ENCODE data around the gene MCM7. TPM values are rescaled to one million over a fixed set of nuclear protein-coding genes. Genes with fewer than 3 reads are reported as not detected.

The MCM7 gene
- total and polyA plus RNA-seq, 2 of the 13 experiments (the other 11 are each of a cell fraction or from before 2014, with no cell fraction given), result 84.5 to 214 TPM

DNA sequence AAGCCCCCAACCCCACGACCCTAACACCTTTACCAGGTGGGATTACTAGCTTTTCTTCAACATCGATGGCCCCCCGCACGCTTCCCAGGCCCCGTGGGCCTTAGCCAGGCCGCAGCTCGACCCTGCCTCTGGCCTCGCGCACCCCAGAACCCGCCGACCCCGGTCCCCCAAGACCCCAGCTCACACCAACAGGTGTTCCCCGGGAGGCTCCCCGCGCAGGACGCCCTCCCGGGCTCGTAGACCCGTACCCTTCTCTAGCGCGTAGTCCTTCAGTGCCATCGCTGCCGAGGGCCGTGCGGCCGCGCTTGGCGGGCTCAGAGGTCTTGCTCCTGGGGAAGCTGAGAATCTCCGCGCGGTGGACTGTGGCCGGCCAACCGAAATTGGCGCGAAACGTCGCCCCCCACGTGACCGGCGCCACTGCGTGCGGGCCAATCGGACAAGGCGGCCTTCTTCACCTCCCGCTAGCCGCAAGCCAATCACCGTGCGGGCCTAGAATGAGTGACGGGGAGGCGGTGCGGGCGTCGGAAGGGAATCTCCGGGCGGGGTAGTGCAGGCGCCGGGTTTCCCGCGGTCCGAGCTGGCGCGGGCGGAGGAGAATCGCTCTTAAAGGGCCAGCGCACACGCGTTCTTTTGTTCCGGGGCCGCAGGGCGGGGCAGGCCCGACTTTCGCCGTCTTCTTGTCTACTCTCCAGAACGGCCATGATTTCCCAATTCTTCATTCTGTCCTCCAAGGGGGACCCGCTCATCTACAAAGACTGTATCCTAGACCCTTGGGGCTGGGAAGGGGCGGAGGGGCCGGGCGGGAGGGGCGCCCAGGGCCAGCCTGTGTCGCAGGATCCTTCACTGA, at the start of gene MCM7, which contains the start of gene AP4M1 (continued):
- TF ChIP-seq ZNF549 (CRISPR knock-in tag; IDR thresholded peaks at IDR 0.05) (no peak), ZFP41 (CRISPR knock-in tag; IDR thresholded peaks at IDR 0.05; ENCODE audit: borderline replicate concordance) (no peak), SNAPC2 (CRISPR knock-in tag; IDR thresholded peaks at IDR 0.05) (peak; percentile 86), HDAC2 (CRISPR knock-in tag; IDR thresholded peaks at IDR 0.05) (peak; percentile 32; the same call in 1 of the 2 replicates), ZNF720 (CRISPR knock-in tag; IDR thresholded peaks at IDR 0.05) (no peak), ZBTB20 (CRISPR knock-in tag; IDR thresholded peaks at IDR 0.05; ENCODE audit: borderline replicate concordance, low read depth) (peak; percentile 40; the same call in 1 of the 2 replicates), ZNF879 (CRISPR knock-in tag; IDR thresholded peaks at IDR 0.05) (no peak), ZNF263 (CRISPR knock-in tag; IDR thresholded peaks at IDR 0.05) (no peak), ZBTB26 (CRISPR knock-in tag; IDR thresholded peaks at IDR 0.05; ENCODE audit: borderline replicate concordance) (no peak), HNRNPUL1 (IDR thresholded peaks at IDR 0.05; ENCODE audit: low read depth, low read length) (no peak), ZNF430 (CRISPR knock-in tag; IDR thresholded peaks at IDR 0.05) (no peak; the same call in 1 of the 2 replicates), ZBTB3 (CRISPR knock-in tag; IDR thresholded peaks at IDR 0.05; ENCODE audit: borderline replicate concordance, low read depth) (no peak), U2AF2 (IDR thresholded peaks at IDR 0.05; ENCODE audit: low read depth, low read length) (no peak), HNF4A (CRISPR knock-in tag; IDR thresholded peaks at IDR 0.05) (peak; percentile 27; the same call in 1 of the 2 replicates), HOXA7 (CRISPR knock-in tag; IDR thresholded peaks at IDR 0.05) (no peak), NRL (CRISPR knock-in tag; IDR thresholded peaks at IDR 0.05; ENCODE audit: borderline replicate concordance) (0 out of 2 replicates have a peak, but pooled peaks have one; percentile 64), RFXAP (CRISPR knock-in tag; IDR thresholded peaks at IDR 0.05; ENCODE audit: borderline replicate concordance) (peak; percentile 64; the same call in 1 of the 2 replicates), ZNF275 (CRISPR knock-in tag; IDR thresholded peaks at IDR 0.05; ENCODE audit: borderline replicate concordance) (no peak), ZFP91 (CRISPR knock-in tag; IDR thresholded peaks at IDR 0.05; ENCODE audit: borderline replicate concordance) (peak; percentile 100), TEAD2 (CRISPR knock-in tag; IDR thresholded peaks at IDR 0.05) (no peak)
- TF ChIP-seq, protein P1, sequence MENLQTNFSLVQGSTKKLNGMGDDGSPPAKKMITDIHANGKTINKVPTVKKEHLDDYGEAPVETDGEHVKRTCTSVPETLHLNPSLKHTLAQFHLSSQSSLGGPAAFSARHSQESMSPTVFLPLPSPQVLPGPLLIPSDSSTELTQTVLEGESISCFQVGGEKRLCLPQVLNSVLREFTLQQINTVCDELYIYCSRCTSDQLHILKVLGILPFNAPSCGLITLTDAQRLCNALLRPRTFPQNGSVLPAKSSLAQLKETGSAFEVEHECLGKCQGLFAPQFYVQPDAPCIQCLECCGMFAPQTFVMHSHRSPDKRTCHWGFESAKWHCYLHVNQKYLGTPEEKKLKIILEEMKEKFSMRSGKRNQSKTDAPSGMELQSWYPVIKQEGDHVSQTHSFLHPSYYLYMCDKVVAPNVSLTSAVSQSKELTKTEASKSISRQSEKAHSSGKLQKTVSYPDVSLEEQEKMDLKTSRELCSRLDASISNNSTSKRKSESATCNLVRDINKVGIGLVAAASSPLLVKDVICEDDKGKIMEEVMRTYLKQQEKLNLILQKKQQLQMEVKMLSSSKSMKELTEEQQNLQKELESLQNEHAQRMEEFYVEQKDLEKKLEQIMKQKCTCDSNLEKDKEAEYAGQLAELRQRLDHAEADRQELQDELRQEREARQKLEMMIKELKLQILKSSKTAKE (CRISPR knock-in tag; IDR thresholded peaks at IDR 0.05; ENCODE audit: borderline replicate concordance), result peak; percentile 31; the same call in 1 of the 2 replicates

Data from HepG2 (cell line).